ENCODE data around the gene C12orf76. TPM values are rescaled to one million over a fixed set of nuclear protein-coding genes. Genes with fewer than 3 reads are reported as not detected.

Gene C12orf76
- total RNA-seq, 1 experiment from 2014 or later, result 10.1 TPM

- Histone ChIP-seq H2AFZ (ENCODE audit: low read depth, low read length, poor library complexity, severe bottlenecking) (no peak overlapping the region), H3K9me2 (ENCODE audit: insufficient read depth) (no peaks in the 10 kb centered on the region), H3K9me3 (ENCODE audit: control insufficient read depth in 1 of 2, insufficient read depth in 1 of 2, low read depth in 1 of 2, low read length in 2 of 2) (no peaks in the 10 kb centered on the region), H4K20me1 (ENCODE audit: insufficient read depth) (no peaks in the 10 kb centered on the region), H3K4me1 (ENCODE audit: control insufficient read depth in 1 of 2, insufficient read depth in 2 of 2, low read length in 2 of 2) (peaks cover 22 to 44% of the 10 kb centered on the region in 2 experiments), H3K27ac (ENCODE audit: low read depth, low read length) (no peak overlapping the region), H3K4me3 (replicated peaks in 1 of 2; ENCODE audit: low read depth in 1 of 2, low read length in 2 of 2) (no peak overlapping the region), H3K4me2 (ENCODE audit: low read length) (no peak overlapping the region), H3K79me2 (ENCODE audit: insufficient read depth, low read length) (peaks cover 21% of the 10 kb centered on the region), H3K27me3 (ENCODE audit: insufficient read depth, low read length) (no peaks in the 10 kb centered on the region), H3K36me3 (ENCODE audit: control insufficient read depth in 1 of 2, insufficient read depth in 2 of 2, low read length in 2 of 2) (no peaks in the 10 kb centered on the region), H3K9ac (ENCODE audit: low read length) (no peak overlapping the region)
- ATAC-seq, result no peak
- TF ChIP-seq SIN3A (IDR thresholded peaks at IDR 0.05; ENCODE audit: low read depth) (no peak), CBX3 (IDR thresholded peaks at IDR 0.05; ENCODE audit: low read depth) (no peak)
- no TSS peak for BruUV-seq (replicated peaks)
- POLR2A ChIA-PET, result no interaction called here
- RAD21 ChIA-PET (ENCODE audit: low non-redundant PET in 1 of 2, low total read pairs in 2 of 2, uncharacterized antibody in 2 of 2, unreplicated experiment in 2 of 2), result no interaction called here
- no peak for DNase-seq (ENCODE audit: low read depth, low spot score)
- intact Hi-C loops (cut with micrococcal nuclease), result no loop called here
- CTCF ChIA-PET, result no interaction called here
Observed at GRCh38 chr12:110004598-110004997, 43.7 kb downstream of the C12orf76 start.

- no peak for TF ChIP-seq EZH2phosphoT487 (IDR thresholded peaks at IDR 0.05; ENCODE audit: borderline replicate concordance)
- no peak for TF ChIP-seq ZFX (IDR thresholded peaks at IDR 0.05)
- TF ChIP-seq TCF7L2 (IDR thresholded peaks at IDR 0.05; ENCODE audit: borderline replicate concordance, extremely low read depth, insufficient read depth, insufficient read length), result no peak
- TF ChIP-seq SRF (IDR thresholded peaks at IDR 0.05; ENCODE audit: low read depth), result no peak
- no peak for TF ChIP-seq ZNF274 (IDR thresholded peaks at IDR 0.05; ENCODE audit: low read depth, low read length)
- TF ChIP-seq SP1 (IDR thresholded peaks at IDR 0.05; ENCODE audit: low read depth), result no peak
- no peak for TF ChIP-seq RAD21 (IDR thresholded peaks at IDR 0.05; ENCODE audit: low read depth)
- no peak for TF ChIP-seq CBX3 (IDR thresholded peaks at IDR 0.05; ENCODE audit: low read depth)
- no peak for TF ChIP-seq POLR2A (IDR thresholded peaks at IDR 0.05; ENCODE audit: borderline replicate concordance, extremely low read depth, insufficient read depth, insufficient read length)
- TF ChIP-seq CEBPB (IDR thresholded peaks at IDR 0.05; ENCODE audit: low read depth), result no peak
- TF ChIP-seq EZH2 (IDR thresholded peaks at IDR 0.05), result no peak
- no peak for TF ChIP-seq EGR1 (IDR thresholded peaks at IDR 0.05; ENCODE audit: low read depth)
- TF ChIP-seq POLR2AphosphoS5 (IDR thresholded peaks at IDR 0.05; ENCODE audit: low read depth, low read length), result no peak
- TF ChIP-seq MAX (IDR thresholded peaks at IDR 0.05), result no peak
- TF ChIP-seq CTCF (IDR thresholded peaks at IDR 0.05 in 2 of 3, conservative IDR thresholded peaks at IDR 0.05 in 1 of 3; ENCODE audit: borderline replicate concordance in 1 of 3, insufficient read depth in 1 of 3, low read depth in 2 of 3, low read length in 2 of 3), result no peak
- TF ChIP-seq FOSL1 (IDR thresholded peaks at IDR 0.05; ENCODE audit: low read depth), result no peak
- TF ChIP-seq YY1 (IDR thresholded peaks at IDR 0.05; ENCODE audit: extremely low read depth, insufficient replicate concordance, low read depth, low read length), result no peak
- TF ChIP-seq ATF3 (IDR thresholded peaks at IDR 0.05), result no peak
- Histone ChIP-seq H3K27me3 (ENCODE audit: insufficient read depth, low read length) (no peaks in the 10 kb centered on the region), H2AFZ (ENCODE audit: low read depth, low read length, poor library complexity, severe bottlenecking) (no peak overlapping the region), H3K4me3 (replicated peaks in 1 of 2; ENCODE audit: low read depth in 1 of 2, low read length in 2 of 2) (no peak overlapping the region), H3K4me1 (ENCODE audit: control insufficient read depth in 1 of 2, insufficient read depth in 2 of 2, low read length in 2 of 2) (peaks cover 28 to 51% of the 10 kb centered on the region in 2 experiments), H4K20me1 (ENCODE audit: insufficient read depth) (no peaks in the 10 kb centered on the region), H3K9ac (ENCODE audit: low read length) (peak overlapping the region; percentile 39), H3K9me2 (ENCODE audit: insufficient read depth) (no peaks in the 10 kb centered on the region), H3K27ac (ENCODE audit: low read depth, low read length) (no peak overlapping the region), H3K9me3 (ENCODE audit: control insufficient read depth in 1 of 2, insufficient read depth in 1 of 2, low read depth in 1 of 2, low read length in 2 of 2) (no peaks in the 10 kb centered on the region), H3K36me3 (ENCODE audit: control insufficient read depth in 1 of 2, insufficient read depth in 2 of 2, low read length in 2 of 2) (no peaks in the 10 kb centered on the region), H3K4me2 (ENCODE audit: low read length) (peak overlapping the region; percentile 56), H3K79me2 (ENCODE audit: insufficient read depth, low read length) (peaks cover 16% of the 10 kb centered on the region; the same call in 1 of the 2 replicates)
- no peak for DNase-seq (ENCODE audit: low read depth, low spot score)
- ATAC-seq, result no peak
- BruUV-seq (replicated peaks), result no TSS peak
- ChIA-PET RAD21 (ENCODE audit: low non-redundant PET in 1 of 2, low total read pairs in 2 of 2, uncharacterized antibody in 2 of 2, unreplicated experiment in 2 of 2) (no interaction called here), CTCF (no interaction called here), POLR2A (no interaction called here)
- intact Hi-C loops (cut with micrococcal nuclease), result no loop called here
Observed at GRCh38 chr12:110002676-110003515, 45.4 kb downstream of the C12orf76 start.
